Measurements from ENCODE around the gene LRFN4.

Gene LRFN4

DNA sequence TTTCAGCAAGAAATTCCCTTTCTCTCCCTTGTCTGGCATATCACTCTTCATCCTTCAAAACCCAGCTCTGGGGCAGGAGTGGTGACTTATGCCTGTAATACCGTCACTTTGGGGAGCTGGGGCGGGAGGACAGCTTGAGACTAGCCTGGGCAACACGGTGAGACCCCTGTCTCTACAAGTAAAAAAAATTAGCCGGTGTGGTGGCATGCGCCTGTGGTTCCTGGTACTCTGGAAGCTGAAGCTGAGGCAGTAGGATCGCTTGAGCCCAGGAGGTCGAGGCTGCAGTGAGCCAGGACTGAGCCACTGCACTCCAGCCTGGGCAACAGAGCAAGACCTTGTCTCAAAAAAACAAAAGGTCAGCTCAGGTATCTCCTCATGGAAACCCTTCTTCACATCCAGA lies 15.0 kb upstream of the LRFN4 start:
- DNase-seq, result no peak
- TF ChIP-seq POLR2A (IDR thresholded peaks at IDR 0.05; ENCODE audit: low read length) (no peak), GATA1 (IDR thresholded peaks at IDR 0.05; ENCODE audit: low read depth, low read length) (no peak)

GRCh38 chr11:66842501-66842895 lies 14.4 kb upstream of the LRFN4 start:
- TF ChIP-seq GATA1 (IDR thresholded peaks at IDR 0.05; ENCODE audit: low read depth, low read length) (no peak), POLR2A (IDR thresholded peaks at IDR 0.05; ENCODE audit: low read length) (no peak)
- DNase-seq, result no peak

DNA sequence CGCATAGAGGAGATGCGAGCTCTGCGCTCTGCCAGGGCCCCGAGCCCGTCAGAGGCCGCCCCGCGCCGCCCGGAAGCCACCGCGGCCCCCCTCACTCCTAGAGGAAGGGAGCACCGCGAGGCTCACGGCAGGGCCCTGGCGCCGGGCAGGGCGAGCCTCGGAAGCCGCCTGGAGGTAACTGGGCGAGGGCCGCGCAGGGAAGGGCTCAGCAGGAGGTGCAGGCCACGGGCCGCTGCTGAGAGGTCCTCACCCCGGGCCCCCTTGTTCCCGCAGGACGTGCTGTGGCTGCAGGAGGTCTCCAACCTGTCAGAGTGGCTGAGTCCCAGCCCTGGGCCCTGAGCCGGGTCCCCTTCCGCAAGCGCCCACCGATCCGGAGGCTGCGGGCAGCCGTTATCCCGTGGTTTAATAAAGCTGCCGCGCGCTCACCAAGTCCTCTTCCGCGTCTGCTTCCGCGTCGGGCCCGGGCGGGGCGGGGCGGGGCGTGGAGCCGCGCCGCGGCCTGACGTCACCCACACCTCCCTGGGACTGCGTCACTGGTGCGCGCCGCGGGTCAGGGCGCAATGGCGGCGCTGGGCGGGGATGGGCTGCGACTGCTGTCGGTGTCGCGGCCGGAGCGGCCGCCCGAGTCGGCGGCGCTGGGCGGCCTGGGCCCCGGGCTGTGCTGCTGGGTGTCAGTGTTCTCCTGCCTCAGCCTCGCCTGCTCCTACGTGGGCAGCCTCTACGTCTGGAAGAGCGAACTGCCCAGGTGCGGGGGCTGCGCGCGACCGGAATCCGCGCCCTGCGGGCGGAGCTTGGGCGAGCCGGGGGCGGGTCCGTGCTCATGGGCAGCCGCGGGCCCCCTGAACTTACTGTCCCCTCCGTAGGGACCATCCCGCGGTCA lies 13.7 kb upstream of the LRFN4 start, which contains the start of gene RCE1:
RCE1 (plus strand) TSS at position 546 of the 880 bp plus-strand sequence; CDS start at position 561, 15 bp downstream.
- DNase-seq, result peak; percentile 95 to 98
- peak; percentile 95 for TF ChIP-seq POLR2A (IDR thresholded peaks at IDR 0.05; ENCODE audit: low read length)
- TF ChIP-seq GATA1 (IDR thresholded peaks at IDR 0.05; ENCODE audit: low read depth, low read length), result no peak

DNA sequence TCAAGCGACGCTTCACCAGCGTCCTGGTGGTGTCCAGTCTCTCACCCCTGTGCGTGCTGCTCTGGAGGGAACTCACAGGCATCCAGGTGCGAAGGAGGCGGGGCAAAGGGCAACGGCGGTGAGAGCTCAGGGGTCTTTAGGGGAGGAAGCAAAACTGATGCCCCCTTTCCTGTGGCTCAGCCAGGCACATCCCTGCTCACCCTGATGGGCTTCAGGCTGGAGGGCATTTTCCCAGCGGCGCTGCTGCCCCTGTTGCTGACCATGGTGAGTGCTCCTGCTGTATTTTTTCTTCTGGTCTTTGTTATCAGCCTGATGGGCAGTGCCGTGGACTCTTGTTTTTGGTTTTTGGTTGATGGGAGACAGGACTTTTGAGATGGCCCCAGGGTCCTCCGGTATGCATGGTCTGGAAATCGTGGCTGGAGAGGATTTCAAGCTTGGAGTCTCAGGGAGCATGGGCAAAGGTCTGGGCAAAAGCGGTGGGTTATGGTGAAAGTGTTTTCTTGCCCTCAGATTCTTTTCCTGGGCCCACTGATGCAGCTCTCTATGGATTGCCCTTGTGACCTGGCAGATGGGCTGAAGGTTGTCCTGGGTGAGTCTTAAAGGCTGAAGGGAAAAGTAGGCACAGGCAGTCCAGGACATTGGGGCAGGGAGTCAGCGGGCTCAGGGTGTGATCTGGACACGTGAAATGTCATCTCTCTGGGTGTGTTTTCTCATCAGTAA lies 12.9 kb upstream of the LRFN4 start:
- DNase-seq, result no peak
- TF ChIP-seq GATA1 (IDR thresholded peaks at IDR 0.05; ENCODE audit: low read depth, low read length), result no peak
- no peak for TF ChIP-seq POLR2A (IDR thresholded peaks at IDR 0.05; ENCODE audit: low read length)

DNA sequence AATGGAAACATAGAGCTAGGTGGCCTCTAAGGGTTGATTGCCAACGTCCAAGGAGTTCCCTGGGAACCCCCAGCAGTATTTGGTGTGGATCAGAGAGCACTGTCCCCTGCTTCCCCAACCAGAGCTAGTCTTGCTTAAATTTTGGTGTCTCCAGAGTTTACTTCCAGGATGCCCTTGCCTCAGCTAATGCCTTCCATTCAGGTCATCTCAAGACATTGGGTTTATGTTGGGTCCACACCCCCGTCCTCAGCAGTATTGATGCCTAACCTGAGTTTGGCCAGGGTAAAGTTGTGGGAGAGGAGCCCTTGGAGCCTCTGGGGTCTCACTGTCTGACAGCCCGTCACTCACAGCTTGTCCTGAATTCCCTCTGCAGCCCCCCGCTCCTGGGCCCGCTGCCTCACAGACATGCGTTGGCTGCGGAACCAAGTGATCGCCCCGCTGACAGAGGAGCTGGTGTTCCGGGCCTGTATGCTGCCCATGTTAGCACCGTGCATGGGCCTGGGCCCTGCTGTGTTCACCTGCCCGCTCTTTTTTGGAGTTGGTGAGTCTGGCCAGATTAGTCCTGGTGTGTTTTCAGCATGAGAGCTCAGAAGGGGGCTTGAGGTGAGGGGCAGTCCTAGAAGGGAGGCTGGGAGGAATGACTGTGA lies 12.2 kb upstream of the LRFN4 start:
- TF ChIP-seq GATA1 (IDR thresholded peaks at IDR 0.05; ENCODE audit: low read depth, low read length), result no peak
- TF ChIP-seq POLR2A (IDR thresholded peaks at IDR 0.05; ENCODE audit: low read length), result no peak

DNA sequence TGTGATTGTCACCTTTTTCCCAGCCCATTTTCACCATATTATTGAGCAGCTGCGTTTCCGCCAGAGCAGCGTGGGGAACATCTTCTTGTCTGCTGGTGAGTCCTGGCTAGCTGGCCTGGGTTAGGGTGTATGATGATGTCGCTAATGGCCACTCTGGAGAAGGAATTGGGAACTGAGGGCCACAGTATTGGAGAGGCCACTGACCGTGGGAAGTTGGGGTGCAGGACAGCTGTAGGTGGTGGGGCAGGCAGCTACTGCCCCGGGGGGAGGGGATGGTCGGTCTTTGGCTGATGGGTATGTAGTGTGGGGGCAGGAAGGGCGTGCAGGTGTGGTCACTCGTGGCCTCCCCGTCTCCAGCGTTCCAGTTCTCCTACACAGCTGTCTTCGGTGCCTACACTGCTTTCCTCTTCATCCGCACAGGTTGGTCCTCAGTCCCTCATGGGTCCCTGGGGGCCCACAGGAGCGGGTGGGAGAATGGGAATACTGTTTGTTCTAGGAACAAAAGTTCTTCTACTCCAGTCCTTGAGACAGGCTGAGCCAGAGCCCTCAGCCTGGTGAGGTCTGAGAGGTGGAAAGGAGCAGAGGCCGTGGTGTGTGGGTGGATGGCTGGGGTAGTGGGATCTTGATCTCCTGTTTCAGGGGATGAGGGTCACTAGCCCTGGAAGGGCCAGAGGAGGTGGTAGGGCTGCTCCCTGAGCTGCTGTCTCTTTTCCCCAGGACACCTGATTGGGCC lies 11.6 kb upstream of the LRFN4 start:
- TF ChIP-seq POLR2A (IDR thresholded peaks at IDR 0.05; ENCODE audit: low read length) (no peak), GATA1 (IDR thresholded peaks at IDR 0.05; ENCODE audit: low read depth, low read length) (no peak)
- DNase-seq, result no peak

More for the DNA sequence above, 12.2 kb upstream of the LRFN4 start:
- no peak for DNase-seq

DNA sequence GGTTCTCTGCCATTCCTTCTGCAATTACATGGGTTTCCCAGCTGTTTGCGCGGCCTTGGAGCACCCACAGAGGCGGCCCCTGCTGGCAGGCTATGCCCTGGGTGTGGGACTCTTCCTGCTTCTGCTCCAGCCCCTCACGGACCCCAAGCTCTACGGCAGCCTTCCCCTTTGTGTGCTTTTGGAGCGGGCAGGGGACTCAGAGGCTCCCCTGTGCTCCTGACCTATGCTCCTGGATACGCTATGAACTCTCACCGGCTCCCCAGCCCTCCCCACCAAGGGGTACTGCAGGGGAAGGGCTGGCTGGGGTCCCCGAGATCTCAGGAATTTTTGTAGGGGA lies 11.0 kb upstream of the LRFN4 start:
- DNase-seq, result no peak
- TF ChIP-seq GATA1 (IDR thresholded peaks at IDR 0.05; ENCODE audit: low read depth, low read length) (no peak), POLR2A (IDR thresholded peaks at IDR 0.05; ENCODE audit: low read length) (no peak)

- TF ChIP-seq GATA1 (IDR thresholded peaks at IDR 0.05; ENCODE audit: low read depth, low read length) (no peak), POLR2A (IDR thresholded peaks at IDR 0.05; ENCODE audit: low read length) (no peak)
Measured at GRCh38 chr11:66846671-66847091, 10.2 kb upstream of the LRFN4 start.

DNA sequence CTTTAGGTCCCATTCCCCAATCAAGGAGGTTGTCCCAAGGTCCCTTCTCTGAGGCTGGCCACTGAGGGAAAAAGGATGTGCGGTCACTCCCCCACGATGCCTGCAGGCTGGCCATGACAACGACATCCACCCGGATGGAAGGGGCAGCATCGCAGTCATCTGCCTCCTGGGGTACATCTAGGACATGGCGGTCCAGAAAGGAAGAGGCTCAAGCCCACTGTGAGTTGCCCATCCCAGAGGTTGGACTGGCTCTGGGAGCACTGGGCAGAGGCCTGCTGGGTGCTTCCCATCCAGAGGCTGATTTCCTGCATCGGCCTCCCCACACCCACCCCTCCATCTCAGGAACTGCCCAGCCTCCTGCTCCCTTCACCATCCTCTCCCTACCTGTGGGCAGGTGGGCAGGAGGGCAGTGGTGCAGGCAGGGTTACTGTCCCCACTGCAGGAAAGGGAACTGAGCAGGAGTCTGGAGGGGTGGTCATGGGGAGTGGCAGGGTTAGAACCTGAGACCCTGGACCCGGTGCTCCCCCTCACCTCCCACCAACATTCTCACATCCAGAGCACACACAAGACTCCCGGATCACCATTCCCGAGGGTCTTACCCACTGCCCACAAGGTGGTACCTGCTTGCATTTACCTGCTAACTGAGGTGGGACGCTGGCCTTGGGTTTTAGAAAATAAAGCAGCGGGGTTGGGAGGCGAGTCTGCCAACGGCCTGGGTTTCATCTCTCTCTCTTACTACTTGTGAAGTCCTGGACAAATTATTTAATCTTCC lies 9.2 kb upstream of the LRFN4 start:
- DNase-seq, result no peak
- TF ChIP-seq POLR2A (IDR thresholded peaks at IDR 0.05; ENCODE audit: low read length) (no peak), GATA1 (IDR thresholded peaks at IDR 0.05; ENCODE audit: low read depth, low read length) (no peak)

More at GRCh38 chr11:66846671-66847091, 10.2 kb upstream of the LRFN4 start:
- no peak for DNase-seq

- TF ChIP-seq POLR2A (IDR thresholded peaks at IDR 0.05; ENCODE audit: low read length), result no peak
- TF ChIP-seq GATA1 (IDR thresholded peaks at IDR 0.05; ENCODE audit: low read depth, low read length), result no peak
- DNase-seq, result no peak
Measured at GRCh38 chr11:66848671-66849500, 8.0 kb upstream of the LRFN4 start.

DNA sequence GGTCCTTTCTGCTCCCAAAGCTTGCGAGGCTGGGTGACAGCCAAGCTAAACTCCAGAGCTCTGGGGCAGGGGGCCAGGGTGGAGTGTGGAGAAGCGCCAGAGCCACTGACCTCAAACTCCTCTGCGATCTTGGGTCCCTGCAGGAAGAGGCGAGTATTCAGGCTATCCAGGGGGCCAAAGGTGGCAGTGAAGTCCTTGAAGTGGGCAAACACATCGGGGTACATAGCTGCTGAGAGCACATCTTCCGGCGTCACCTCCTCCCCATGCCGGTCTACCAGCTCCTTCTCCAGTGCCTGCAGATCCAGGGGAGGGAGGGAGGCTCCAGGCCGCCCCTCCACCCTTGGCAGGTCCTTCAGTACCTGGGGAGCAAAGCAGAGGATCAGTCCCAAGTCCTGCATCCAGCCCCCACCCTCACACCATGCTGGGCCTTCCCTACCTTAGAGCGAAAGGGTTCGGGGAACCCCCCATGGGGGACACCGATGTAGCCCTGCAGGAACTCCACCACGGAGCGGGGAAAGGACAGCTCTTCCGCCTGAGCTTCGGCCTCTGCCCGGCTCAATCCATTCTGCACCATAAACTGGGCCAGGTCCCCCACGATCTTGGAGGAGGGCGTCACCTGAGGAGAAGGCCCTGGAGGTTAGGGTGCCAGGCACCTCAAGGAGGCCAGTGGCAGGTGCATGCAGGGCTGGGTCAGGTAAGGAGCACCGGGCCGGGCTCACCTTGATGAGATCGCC lies 7.2 kb upstream of the LRFN4 start:
- no peak for DNase-seq
- TF ChIP-seq GATA1 (IDR thresholded peaks at IDR 0.05; ENCODE audit: low read depth, low read length) (no peak), POLR2A (IDR thresholded peaks at IDR 0.05; ENCODE audit: low read length) (no peak)
